Caco-2 (cell line): ENCODE data around the gene WDR76. TPM values are rescaled to one million over a fixed set of nuclear protein-coding genes. Genes with fewer than 3 reads are reported as not detected.
A peak's percentile ranks its signal among the peaks of the same experiment; 100 is the strongest.
"Not testable (repeated sequence)": the region's sequence is repeated elsewhere in the genome, so short reads cannot be mapped to it uniquely, and the experiment has no call there.

ENCODE experiments used
- BruUV-seq: library from RNA; stranded (reverse); fragments of 400-500 nt; replicated peaks from 2 replicates; lab custom pipeline; 2021; lab: Mats Ljungman, UMichigan
- CTCF ChIA-PET: fragments of 300-600 bp; sonication (Branson Sonifier 250); formaldehyde crosslinking; loops from one replicate; lab custom pipeline; 2022; ENCODE audit warnings: antibody characterized with exemption; lab: Charles Lee
- POLR2A ChIA-PET: fragments of 300-600 bp; sonication (Branson Sonifier 250); formaldehyde crosslinking; loops from one replicate; lab custom pipeline; 2022; ENCODE audit warnings: antibody characterized with exemption; lab: Charles Lee
- DNase-seq, 2 experiments: peaks; one replicate each; pipeline versions ENCODE4 v3.0.0 to v3.0.0-alpha.2; 2020 to 2022
- H3K27me3 ChIP-seq: replicated peaks from 2 replicates; pipeline ENCODE4 v1.6.0; 2011; ENCODE audit warnings: low read length; ENCODE audit not compliant: control insufficient read depth, insufficient read depth
- H3K36me3 ChIP-seq: 2 replicates; pipeline ENCODE4 v1.5.1; 2011; ENCODE audit warnings: low read length; ENCODE audit not compliant: control insufficient read depth, insufficient read depth
- H3K4me1 ChIP-seq: fragments of 250-450 bp; sonication (Bioruptor Pico); 2 replicates; pipeline ENCODE4 v1.5.1; 2020; ENCODE audit warnings: mild to moderate bottlenecking
- H3K4me3 ChIP-seq: 2 replicates; pipeline ENCODE4 v1.5.1; 2011; ENCODE audit warnings: low read depth, mild to moderate bottlenecking, control low read depth, low read length
- H3K9me3 ChIP-seq: fragments of 250-450 bp; sonication (Bioruptor Pico); 2 replicates; pipeline ENCODE4 v1.5.1; 2020; ENCODE audit warnings: mild to moderate bottlenecking, moderate library complexity
- H3K27ac Mint-ChIP-seq: one replicate; pipeline ENCODE4 v1.8.0; 2022; ENCODE audit warnings: mixed read lengths; ENCODE audit not compliant: unreplicated experiment
- H3K27me3 Mint-ChIP-seq: one replicate; pipeline ENCODE4 v1.8.0; 2022; ENCODE audit warnings: mixed read lengths; ENCODE audit not compliant: insufficient read depth, unreplicated experiment
- H3K36me3 Mint-ChIP-seq: one replicate; pipeline ENCODE4 v1.8.0; 2022; ENCODE audit warnings: mild to moderate bottlenecking, mixed read lengths; ENCODE audit not compliant: insufficient read depth, unreplicated experiment
- H3K4me1 Mint-ChIP-seq: one replicate; pipeline ENCODE4 v1.8.0; 2022; ENCODE audit warnings: low read depth, mixed read lengths; ENCODE audit not compliant: unreplicated experiment
- H3K4me3 Mint-ChIP-seq: one replicate; pipeline ENCODE4 v1.8.0; 2022; ENCODE audit warnings: mild to moderate bottlenecking, moderate library complexity, mixed read lengths; ENCODE audit not compliant: unreplicated experiment
- H3K9me3 Mint-ChIP-seq: one replicate; pipeline ENCODE4 v1.8.0; 2022; ENCODE audit warnings: mixed read lengths; ENCODE audit not compliant: unreplicated experiment
- intact Hi-C: fragments of 100-400 bp; cut with micrococcal nuclease; formaldehyde crosslinking; loops from one replicate; pipeline ENCODE4 v1.10.0; 2022; ENCODE audit not compliant: unreplicated experiment
- total RNA-seq: library from RNA; stranded (reverse); gene quantifications from 2 replicates; pipeline ENCODE4 v1.2.3, GENCODE V29; 2022
- TF ChIP-seq, protein P1 (sequence below), 2 experiments: fragments of 200-600 bp in 1 of 2; IDR thresholded peaks; 1 replicate in 1 of 2; 2 replicates in 1 of 2; pipeline versions ENCODE4 v1.5.1 to v1.8.0; 2011 to 2022; ENCODE audit warnings: antibody characterized with exemption in 1 of 2, control low read depth in 1 of 2, inconsistent platforms in 1 of 2, low read depth in 1 of 2, low read length in 1 of 2, mild to moderate bottlenecking in 1 of 2, moderate library complexity in 1 of 2; ENCODE audit not compliant: insufficient read depth in 1 of 2, severe bottlenecking in 1 of 2, unreplicated experiment in 1 of 2

WDR76 gene
- total RNA-seq, 1 experiment from 2014 or later, result 26.9 TPM

DNA sequence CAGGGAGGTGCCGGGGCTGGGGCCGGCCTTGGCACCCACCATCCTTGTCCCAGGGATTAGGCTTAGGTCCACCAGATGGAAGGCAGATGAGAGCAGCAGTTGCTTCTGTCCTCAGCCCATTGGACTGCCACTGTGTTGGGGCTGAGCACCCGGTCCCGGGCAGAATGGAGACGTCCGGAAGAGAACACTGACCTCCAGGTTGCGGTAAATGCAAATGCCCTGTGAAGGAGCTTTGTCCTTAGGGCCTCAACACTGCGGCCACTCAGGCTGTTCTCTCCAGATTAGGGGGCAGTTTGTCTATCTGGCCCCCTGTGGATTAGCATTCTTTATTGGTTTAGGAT is 26.9 kb upstream of the WDR76 start, which contains the start of gene SERINC4:
SERINC4 (minus strand) TSS at position 276 of the 341 bp plus-strand sequence; CDS start at position 42, 234 bp downstream.
- POLR2A ChIA-PET, result interaction anchor here (1.1 to 1.2 kb wide), 2 partner anchors 25 to 737 kb away, joined by 3 to 9 read pairs; partner anchors contain the start of genes EIF3J and MFAP1
- H3K4me3 Mint-ChIP-seq, result peak within 1 kb of the TSS; percentile 98
- peaks cover 23% of the 10 kb centered on the region for H3K4me1 Mint-ChIP-seq
- H3K36me3 Mint-ChIP-seq, result peaks cover 71% of the 10 kb centered on the region
- H3K4me1 ChIP-seq, result peaks cover 13% of the 10 kb centered on the region
- CTCF ChIA-PET, result no interaction called here
- peak within 1 kb of the TSS; percentile 99 for H3K27ac Mint-ChIP-seq
- no peaks in the 10 kb centered on the region for H3K27me3 Mint-ChIP-seq
- H3K9me3 Mint-ChIP-seq, result no peaks in the 10 kb centered on the region
- TF ChIP-seq, protein P1, sequence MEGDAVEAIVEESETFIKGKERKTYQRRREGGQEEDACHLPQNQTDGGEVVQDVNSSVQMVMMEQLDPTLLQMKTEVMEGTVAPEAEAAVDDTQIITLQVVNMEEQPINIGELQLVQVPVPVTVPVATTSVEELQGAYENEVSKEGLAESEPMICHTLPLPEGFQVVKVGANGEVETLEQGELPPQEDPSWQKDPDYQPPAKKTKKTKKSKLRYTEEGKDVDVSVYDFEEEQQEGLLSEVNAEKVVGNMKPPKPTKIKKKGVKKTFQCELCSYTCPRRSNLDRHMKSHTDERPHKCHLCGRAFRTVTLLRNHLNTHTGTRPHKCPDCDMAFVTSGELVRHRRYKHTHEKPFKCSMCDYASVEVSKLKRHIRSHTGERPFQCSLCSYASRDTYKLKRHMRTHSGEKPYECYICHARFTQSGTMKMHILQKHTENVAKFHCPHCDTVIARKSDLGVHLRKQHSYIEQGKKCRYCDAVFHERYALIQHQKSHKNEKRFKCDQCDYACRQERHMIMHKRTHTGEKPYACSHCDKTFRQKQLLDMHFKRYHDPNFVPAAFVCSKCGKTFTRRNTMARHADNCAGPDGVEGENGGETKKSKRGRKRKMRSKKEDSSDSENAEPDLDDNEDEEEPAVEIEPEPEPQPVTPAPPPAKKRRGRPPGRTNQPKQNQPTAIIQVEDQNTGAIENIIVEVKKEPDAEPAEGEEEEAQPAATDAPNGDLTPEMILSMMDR (IDR thresholded peaks at IDR 0.05; ENCODE audit: insufficient read depth in 1 of 2, low read depth in 1 of 2, low read length in 1 of 2, severe bottlenecking in 1 of 2, unreplicated experiment in 1 of 2), result no peak
- peaks cover 4% of the 10 kb centered on the region for H3K36me3 ChIP-seq
- H3K4me3 ChIP-seq, result peak within 1 kb of the TSS; percentile 86
- intact Hi-C loops, result loop anchor here (2.0 kb wide), 1 partner anchor 25 kb away; the partner anchor contains the start of gene MFAP1
- BruUV-seq, result no TSS peak
- H3K27me3 ChIP-seq, result no peaks in the 10 kb centered on the region
- H3K9me3 ChIP-seq, result no peaks in the 10 kb centered on the region
- no peak for DNase-seq

DNA sequence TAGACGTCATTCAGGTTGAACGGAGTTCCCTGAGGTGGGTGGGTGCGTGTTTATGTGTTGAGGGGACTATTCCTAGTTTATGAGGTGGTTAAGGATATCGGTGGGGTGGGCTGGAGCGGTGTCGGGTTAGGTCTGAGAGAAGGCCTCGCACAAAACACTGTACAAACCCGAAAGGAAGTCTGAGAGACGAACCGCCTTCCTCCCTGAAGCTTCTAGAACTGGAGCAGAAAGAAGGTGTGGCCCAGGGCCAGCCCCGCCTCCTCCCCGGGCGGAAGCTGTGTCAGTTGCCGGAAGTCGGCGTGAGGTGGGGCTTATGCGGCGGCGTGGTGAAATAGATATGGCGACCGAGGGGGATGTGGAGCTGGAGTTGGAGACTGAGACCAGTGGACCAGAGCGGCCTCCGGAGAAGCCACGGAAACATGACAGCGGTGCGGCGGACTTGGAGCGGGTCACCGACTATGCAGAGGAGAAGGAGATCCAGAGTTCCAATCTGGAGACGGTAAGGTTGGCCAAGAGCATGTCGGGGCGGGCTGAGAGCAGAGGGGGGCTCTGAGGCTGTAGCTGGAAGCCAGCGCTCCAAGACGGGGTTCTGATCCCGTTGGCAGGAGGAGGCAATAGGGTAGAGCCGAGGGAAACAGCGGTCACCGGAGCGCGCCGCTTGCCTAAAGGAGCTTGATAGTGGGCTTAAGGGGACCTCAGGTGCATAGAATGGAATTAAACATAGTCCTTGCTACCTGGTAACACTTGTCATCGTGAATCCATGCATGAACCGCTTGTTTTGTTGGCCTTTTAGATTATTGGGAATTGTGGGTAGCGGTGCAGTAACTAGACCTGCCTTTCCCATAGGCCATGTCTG is 26.3 kb upstream of the WDR76 start, which contains the start of gene HYPK:
HYPK (plus strand) TSS at position 314 of the 856 bp plus-strand sequence; CDS start at position 338, 24 bp downstream.
- BruUV-seq, result TSS peak; percentile 12
- Mint-ChIP-seq H3K27ac (peak within 1 kb of the TSS; percentile 99), H3K9me3 (no peaks in the 10 kb centered on the region), H3K36me3 (peaks cover 71% of the 10 kb centered on the region), H3K4me1 (peaks cover 23% of the 10 kb centered on the region), H3K27me3 (no peaks in the 10 kb centered on the region), H3K4me3 (peak within 1 kb of the TSS; percentile 98)
- POLR2A ChIA-PET, result interaction anchor here (1.1 to 1.2 kb wide), 2 partner anchors 24 to 737 kb away, joined by 3 to 9 read pairs; partner anchors contain the start of genes EIF3J and MFAP1
- TF ChIP-seq, protein P1 (IDR thresholded peaks at IDR 0.05; ENCODE audit: insufficient read depth in 1 of 2, low read depth in 1 of 2, low read length in 1 of 2, severe bottlenecking in 1 of 2, unreplicated experiment in 1 of 2), result no peak
- Histone ChIP-seq H3K4me1 (peaks cover 13% of the 10 kb centered on the region), H3K4me3 (peak within 1 kb of the TSS; percentile 86), H3K9me3 (no peaks in the 10 kb centered on the region), H3K36me3 (peaks cover 4% of the 10 kb centered on the region), H3K27me3 (no peaks in the 10 kb centered on the region)
- CTCF ChIA-PET, result no interaction called here
- intact Hi-C loops, result loop anchor here (2.0 kb wide), 1 partner anchor 24 kb away; the partner anchor contains the start of gene MFAP1
- peak; percentile 86 to 90 for DNase-seq

DNA sequence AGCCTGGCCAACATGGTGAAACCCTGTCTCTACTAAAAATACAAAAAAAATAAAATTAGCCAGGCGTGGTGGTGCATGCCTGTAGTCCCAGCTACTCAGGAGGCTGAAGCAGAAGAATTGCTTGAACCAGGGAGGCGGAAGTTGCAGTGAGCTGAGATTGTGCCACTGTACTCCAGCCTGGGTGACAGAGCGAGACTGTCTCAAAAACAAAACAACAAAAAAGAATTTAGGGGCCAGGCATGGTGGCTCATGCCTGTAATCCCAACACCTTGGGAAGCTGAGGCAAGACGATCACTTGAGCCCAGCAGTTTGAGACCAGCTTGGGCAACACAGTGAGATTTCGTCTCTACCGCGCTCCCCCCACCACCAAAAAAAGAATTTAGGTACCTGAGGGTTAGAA is 24.1 kb upstream of the WDR76 start:
- Mint-ChIP-seq H3K36me3 (peaks cover 74% of the 10 kb centered on the region), H3K4me1 (peaks cover 23% of the 10 kb centered on the region)
- H3K4me1 ChIP-seq, result peaks cover 13% of the 10 kb centered on the region
- CTCF ChIA-PET, H3K4me3 ChIP-seq, POLR2A ChIA-PET, H3K27me3 ChIP-seq, H3K27ac Mint-ChIP-seq, H3K27me3 Mint-ChIP-seq, H3K9me3 ChIP-seq, DNase-seq, H3K9me3 Mint-ChIP-seq, H3K36me3 ChIP-seq, intact Hi-C loops, BruUV-seq, H3K4me3 Mint-ChIP-seq: not testable (repeated sequence)
